GM12872 (cell line): ENCODE measurements around the gene MRPL53.

Experiments
- TF ChIP-seq, protein P1 (sequence below): IDR thresholded peaks from 3 replicates; pipeline ENCODE4 v1.5.1; 2011; ENCODE audit warnings: low read depth, mild to moderate bottlenecking, low read length, moderate library complexity; ENCODE audit not compliant: insufficient read depth

Gene MRPL53

DNA sequence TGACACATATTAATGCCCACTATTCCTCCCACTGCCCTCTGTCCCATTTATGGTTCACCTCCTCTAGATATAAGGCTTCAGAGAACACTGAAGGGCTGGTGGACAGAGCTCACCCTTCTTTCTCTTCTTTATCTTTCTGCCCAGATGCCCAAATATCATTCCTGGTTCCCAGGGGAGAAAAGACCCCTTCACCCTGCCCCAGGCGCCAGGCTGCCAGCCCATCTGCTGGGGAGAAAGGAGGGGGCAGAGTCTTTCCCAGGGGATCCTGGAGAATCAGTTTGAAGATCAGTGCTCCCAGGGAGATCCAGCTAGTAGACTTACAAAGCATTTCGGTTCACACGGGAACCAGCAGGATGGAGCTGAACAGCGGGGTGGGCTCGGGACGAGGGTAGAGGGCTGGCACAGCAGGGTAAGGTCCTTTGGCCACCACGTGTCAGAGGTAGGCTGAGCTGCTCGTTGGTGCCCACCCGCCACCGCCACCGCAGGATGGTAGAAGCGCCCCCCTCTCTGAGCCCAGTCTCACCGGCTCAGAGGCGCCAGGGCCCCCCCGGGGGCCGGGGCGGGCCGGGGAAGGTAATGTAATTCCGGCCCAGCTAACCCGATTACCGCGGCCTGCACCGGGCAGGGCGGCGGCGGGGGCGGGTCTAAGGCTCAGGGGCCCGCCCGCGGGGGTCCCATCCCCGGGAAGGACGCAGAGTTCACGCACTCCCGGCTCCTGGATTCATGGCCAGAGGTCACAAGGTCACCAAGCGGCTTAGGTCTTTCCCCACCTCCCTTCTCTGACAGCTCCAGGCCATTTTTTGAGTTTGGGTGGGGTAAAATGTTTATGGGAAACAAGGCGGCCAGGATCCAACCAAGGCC, 40.5 kb upstream of the MRPL53 start:
- TF ChIP-seq, protein P1, sequence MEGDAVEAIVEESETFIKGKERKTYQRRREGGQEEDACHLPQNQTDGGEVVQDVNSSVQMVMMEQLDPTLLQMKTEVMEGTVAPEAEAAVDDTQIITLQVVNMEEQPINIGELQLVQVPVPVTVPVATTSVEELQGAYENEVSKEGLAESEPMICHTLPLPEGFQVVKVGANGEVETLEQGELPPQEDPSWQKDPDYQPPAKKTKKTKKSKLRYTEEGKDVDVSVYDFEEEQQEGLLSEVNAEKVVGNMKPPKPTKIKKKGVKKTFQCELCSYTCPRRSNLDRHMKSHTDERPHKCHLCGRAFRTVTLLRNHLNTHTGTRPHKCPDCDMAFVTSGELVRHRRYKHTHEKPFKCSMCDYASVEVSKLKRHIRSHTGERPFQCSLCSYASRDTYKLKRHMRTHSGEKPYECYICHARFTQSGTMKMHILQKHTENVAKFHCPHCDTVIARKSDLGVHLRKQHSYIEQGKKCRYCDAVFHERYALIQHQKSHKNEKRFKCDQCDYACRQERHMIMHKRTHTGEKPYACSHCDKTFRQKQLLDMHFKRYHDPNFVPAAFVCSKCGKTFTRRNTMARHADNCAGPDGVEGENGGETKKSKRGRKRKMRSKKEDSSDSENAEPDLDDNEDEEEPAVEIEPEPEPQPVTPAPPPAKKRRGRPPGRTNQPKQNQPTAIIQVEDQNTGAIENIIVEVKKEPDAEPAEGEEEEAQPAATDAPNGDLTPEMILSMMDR: no peak

DNA sequence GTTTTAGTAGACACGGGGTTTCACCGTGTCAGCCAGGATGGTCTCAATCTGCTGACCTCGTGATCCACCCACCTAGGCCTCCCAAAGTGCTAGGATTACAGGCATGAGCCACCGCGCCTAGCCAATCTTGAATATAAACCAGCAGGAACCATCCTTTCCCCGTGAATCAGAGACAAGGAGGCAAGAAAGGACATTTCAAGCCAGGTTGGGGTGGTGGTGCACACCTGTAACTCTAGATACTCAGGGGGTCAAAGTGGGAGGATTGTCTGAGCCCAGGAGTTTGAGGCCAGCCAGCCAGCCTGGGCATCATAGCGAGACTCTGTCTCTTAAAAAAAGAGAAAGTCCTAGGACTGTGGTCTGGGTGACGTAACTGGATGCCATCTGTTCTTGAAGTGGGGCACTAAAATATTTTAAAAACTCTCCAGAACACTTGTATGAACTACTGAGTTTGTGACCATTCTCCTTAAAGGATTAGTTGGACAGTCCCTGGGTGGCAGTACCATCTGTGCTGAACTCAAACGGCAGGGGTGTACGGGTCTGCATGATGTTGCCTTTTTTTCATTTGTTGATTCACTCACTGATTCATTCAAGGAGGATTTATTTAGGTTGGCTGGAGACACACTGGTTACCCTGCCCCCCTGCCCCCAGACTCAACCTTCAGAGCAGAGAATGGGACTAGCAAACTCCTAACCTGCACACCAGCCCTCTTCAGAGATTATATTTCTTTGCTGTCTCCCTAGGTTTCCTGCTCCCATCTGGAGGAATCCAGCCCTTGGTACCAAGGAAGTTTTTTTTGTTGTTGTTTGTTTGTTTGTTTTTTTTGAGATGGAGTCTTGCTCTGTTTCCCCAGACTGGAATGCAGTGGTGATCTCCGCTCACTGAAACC, 38.9 kb upstream of the MRPL53 start:
- TF ChIP-seq, protein P1: no peak

DNA sequence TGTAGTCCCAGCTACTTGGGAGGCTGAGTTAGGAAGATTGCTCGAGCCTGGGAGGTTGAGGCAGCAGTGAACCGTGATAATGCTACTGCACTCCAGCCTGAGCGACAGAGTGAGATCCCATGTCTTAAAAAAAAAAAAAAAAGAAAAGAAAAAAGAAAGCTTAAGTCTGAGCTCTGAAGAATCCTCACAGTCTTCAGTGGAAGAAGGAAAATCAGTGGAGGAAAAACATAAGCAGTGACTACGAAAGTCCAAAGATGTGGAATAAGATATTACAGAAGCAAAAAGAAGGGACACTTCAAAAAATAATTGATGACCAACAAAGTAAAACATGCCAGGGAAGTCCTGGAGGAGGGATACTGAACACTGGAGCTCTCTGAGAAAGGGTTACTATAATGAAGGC, 37.8 kb upstream of the MRPL53 start:
- TF ChIP-seq, protein P1: no peak

DNA sequence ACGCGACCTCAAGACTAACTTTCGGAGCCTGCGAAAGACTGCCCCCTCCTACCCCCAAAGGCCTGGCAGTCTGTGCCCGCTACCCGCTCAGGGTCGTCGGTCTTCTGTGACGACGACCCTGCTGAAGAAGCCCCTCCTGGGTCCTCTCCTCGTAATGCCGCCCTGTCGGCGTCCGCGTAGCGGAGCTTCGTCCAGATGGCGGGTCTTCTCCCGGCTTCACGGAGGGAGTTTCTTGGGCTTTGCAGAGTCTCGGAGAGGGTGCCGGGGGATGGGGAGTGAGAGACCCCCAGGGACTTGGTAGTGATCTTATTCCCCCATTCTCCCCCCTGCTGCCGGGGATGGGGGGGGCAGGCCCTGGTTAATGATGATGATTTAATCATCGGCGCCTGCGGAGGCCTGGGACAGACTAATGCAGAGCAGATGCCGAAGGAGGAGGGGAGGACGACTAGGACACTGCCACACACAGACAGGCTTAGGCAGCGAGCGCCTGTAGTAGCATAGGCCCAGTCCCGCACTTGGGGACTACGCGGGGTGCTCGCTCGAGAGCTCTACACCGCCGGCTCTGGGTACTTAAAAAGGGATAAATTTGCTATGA, 35.5 kb upstream of the MRPL53 start:
- TF ChIP-seq, protein P1: no peak

DNA sequence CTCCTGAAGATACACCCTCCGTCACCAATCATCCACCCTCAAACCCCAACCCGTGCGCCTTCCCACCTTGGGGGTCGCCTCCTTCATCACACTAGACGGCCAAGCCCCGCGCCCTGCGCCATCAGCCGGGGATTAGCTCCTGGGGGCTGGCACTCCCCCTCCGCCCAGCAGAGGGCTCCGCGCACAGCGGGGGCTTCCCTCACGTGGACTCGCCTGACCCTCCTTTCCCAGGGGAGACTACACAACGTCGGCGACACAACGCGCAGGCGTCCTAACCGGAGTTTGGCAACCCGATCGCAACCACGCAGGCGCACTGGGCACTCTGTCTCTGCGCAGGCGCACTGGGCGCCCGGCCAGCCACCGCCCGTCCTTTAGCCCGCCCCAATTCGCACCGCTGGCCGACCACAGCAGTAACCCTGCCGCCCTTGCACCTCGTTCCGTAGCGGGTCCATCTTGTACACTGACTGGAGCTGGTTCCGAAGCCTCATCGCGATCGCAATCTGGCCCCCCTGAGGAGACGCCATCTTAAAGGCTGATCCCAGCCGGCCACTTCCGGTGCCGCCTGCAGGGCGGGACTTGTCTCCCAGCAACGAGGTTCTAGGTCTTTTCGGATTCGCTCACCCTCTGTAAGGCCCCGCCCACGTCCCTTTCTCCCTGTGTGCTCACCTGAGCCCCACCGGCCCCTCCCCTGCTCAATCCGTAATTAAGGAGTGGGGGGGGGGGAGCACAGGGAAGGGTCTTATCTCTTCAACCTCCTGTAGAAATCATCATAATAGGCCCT, 34.9 kb upstream of the MRPL53 start, which contains the start of gene PCGF1:
TSS of gene PCGF1 (minus strand) at position 551 of the 781 bp plus-strand sequence. CDS start at position 524, 27 bp downstream.
- TF ChIP-seq, protein P1: peak; percentile 76

DNA sequence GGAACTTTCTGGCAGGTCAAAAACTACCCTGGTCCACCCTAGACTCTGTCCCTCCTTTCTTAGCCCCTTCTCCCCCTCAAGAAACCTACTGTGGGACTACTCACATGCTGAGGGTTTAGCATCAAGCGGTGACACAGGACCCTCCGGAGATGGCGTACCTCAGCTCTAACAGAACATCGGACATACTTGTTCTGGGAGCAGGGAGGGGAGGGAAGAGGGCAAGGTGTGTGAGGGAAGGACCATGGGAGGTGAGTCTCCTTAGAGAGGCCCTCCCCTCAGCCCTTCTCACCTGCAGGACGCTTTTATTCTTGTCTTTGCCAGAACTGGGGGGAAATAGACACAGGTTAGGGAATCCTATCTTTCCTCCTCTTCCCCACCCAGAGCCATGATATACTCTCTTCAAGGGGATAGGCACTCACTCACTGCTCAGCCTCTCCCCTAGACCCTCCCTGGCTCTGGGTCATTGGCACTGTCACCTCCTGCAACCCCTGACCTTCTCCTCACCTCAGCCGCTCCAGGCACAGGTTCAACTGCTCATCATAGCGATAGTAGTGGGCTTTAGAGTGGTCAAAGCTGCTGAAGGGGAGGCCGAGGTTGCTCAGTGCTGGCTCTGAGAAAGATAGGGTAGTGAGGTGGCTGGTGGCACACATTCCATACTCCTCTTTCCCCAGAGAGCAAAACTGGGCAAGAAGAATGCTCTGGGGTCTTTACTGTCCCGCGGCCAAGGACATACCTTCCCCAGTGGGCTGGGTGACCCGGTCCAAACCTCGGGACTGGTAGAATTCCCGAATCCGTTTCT, 33.2 kb upstream of the MRPL53 start:
- TF ChIP-seq, protein P1: no peak
